Measurements from ENCODE around the gene PRKAG2.

Gene PRKAG2

DNA sequence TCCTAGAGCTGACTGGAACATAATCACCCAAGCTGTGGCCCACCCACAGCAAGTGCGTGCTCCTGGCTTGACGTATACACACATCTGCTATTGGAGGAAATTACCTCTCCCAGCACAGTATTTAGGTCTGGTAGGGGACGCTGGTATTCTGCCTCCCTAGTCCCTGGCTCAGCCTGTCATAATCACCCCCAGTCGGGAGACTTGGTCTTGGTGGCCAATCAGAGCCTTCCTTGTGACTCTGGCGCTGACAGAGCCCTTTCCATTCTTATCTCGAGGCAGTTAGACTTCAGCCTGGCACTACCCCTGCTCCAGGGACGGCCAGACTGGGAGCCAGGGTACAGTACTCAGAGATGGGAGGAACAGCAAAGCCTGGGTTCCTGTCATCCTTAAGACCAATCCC lies 14.3 kb upstream of the PRKAG2 start:
- TF ChIP-seq CTCF (IDR thresholded peaks at IDR 0.05; ENCODE audit: insufficient read depth, low read depth, low read length, missing control alignments): no peak
- DNase-seq (ENCODE audit: low read depth): no peak

GRCh38 chr7:151890355-151891004 lies 13.6 kb upstream of the PRKAG2 start:
- DNase-seq (ENCODE audit: low read depth): no peak
- no peak for TF ChIP-seq CTCF (IDR thresholded peaks at IDR 0.05; ENCODE audit: insufficient read depth, low read depth, low read length, missing control alignments)
- no peak overlapping the region for H3K4me3 ChIP-seq (ENCODE audit: low read depth, low read length)

More for the DNA sequence above, 14.3 kb upstream of the PRKAG2 start:
- H3K4me3 ChIP-seq (ENCODE audit: low read depth, low read length): no peak overlapping the region

GRCh38 chr7:151889406-151890354 lies 12.8 kb upstream of the PRKAG2 start:
- H3K4me3 ChIP-seq (ENCODE audit: low read depth, low read length): no peak overlapping the region
- TF ChIP-seq CTCF (IDR thresholded peaks at IDR 0.05; ENCODE audit: insufficient read depth, low read depth, low read length, missing control alignments): no peak
- no peak for DNase-seq (ENCODE audit: low read depth)

GRCh38 chr7:151888079-151889067 lies 11.5 kb upstream of the PRKAG2 start:
- no peak for DNase-seq (ENCODE audit: low read depth)
- TF ChIP-seq CTCF (IDR thresholded peaks at IDR 0.05; ENCODE audit: insufficient read depth, low read depth, low read length, missing control alignments): no peak
- no peak overlapping the region for H3K4me3 ChIP-seq (ENCODE audit: low read depth, low read length)

- no peak for DNase-seq (ENCODE audit: low read depth)
- no peak for TF ChIP-seq CTCF (IDR thresholded peaks at IDR 0.05; ENCODE audit: insufficient read depth, low read depth, low read length, missing control alignments)
- no peak overlapping the region for H3K4me3 ChIP-seq (ENCODE audit: low read depth, low read length)
Measured at GRCh38 chr7:151886783-151887182, 9.9 kb upstream of the PRKAG2 start.

DNA sequence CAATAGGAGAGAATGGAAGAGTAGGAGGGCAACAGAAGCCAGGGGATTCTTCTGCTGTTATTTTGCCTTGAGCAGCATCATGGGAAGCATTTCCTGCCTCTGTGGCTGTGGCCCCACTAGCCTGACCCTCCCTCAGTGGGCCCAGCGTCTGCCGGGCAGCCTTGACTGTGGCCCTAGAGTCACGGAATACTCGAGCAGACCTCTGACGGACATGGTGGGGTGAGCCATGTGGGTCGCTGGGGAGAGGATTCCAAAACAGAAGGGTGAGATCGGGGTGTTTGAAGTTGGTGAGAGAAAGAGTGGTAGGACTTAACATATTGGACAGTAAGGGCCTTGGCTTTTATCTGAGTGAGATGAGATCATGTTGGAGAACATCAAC lies 8.3 kb upstream of the PRKAG2 start:
- no peak for DNase-seq (ENCODE audit: low read depth)
- TF ChIP-seq CTCF (IDR thresholded peaks at IDR 0.05; ENCODE audit: insufficient read depth, low read depth, low read length, missing control alignments): no peak
- H3K4me3 ChIP-seq (ENCODE audit: low read depth, low read length): no peak overlapping the region
